ENCODE measurements around the gene F12. TPM values are rescaled to one million over a fixed set of nuclear protein-coding genes. Genes with fewer than 3 reads are reported as not detected.
"Not testable (repeated sequence)": the region's sequence is repeated elsewhere in the genome, so short reads cannot be mapped to it uniquely, and the experiment has no call there.

F12 gene
- total RNA-seq, 5 donors from 2014 or later (not counting 1 experiment from before 2014, with no cell fraction given) = 0.28 to 0.98 (median 0.42) TPM; not detected in 1

GRCh38 chr5:177376107-177376506, 33.3 kb downstream of the F12 start:
- peak overlapping the region; percentile 84 to 96 for H3K27ac Mint-ChIP-seq
- peaks cover 26 to 77% of the 10 kb centered on the region in 2 experiments for H3K4me1 ChIP-seq (ENCODE audit: control insufficient read depth in 1 of 2, extremely low read depth in 1 of 2, insufficient read depth in 2 of 2, low read length in 2 of 2)

GRCh38 chr5:177375516-177375915, 33.8 kb downstream of the F12 start:
- H3K4me1 Mint-ChIP-seq = peaks cover 59 to 65% (median 65%) of the 10 kb centered on the region in 3 donors
- not testable (repeated sequence) for H3K27me3 ChIP-seq (replicated peaks in 1 of 2; ENCODE audit: control insufficient read depth in 2 of 2, extremely low read depth in 1 of 2, insufficient read depth in 2 of 2, low read length in 1 of 2); H3K9me3 Mint-ChIP-seq; DNase-seq; H3K4me3 ChIP-seq (ENCODE audit: control insufficient read depth in 1 of 2, extremely low read depth in 1 of 2, low read length in 1 of 2); ATAC-seq (replicated peaks in 1 of 4); H3K36me3 Mint-ChIP-seq; H3K27me3 Mint-ChIP-seq; H3K9me3 ChIP-seq; H3K4me3 Mint-ChIP-seq
- Histone ChIP-seq H3K27ac (ENCODE audit: low read length) (peak overlapping the region; percentile 61), H3K4me1 (ENCODE audit: control insufficient read depth in 1 of 2, extremely low read depth in 1 of 2, insufficient read depth in 2 of 2, low read length in 2 of 2) (peaks cover 28 to 82% of the 10 kb centered on the region in 2 experiments), H3K36me3 (ENCODE audit: control insufficient read depth in 2 of 2, extremely low read depth in 1 of 2, insufficient read depth in 1 of 2, low read length in 1 of 2) (peaks cover 0 to 28% of the 10 kb centered on the region in 2 donors)
- 83% methylated on average over 2 of the region's 5 CpGs for WGBS (ENCODE audit: insufficient coverage)
- CTCF ChIA-PET = interaction anchor here in 1 of 2 donors (0.5 kb wide), 1 partner anchor 14 kb away, joined by 3 read pairs; no protein-coding TSS in a partner anchor
- peak overlapping the region; percentile 95 to 96 for H3K27ac Mint-ChIP-seq
- POLR2A ChIA-PET = interaction anchor here in 1 of 2 donors (0.6 kb wide), 1 partner anchor 236 kb away, joined by 11 read pairs; no protein-coding TSS in a partner anchor

More at GRCh38 chr5:177376107-177376506, 33.3 kb downstream of the F12 start:
- Histone ChIP-seq H3K27me3 (replicated peaks in 1 of 2; ENCODE audit: control insufficient read depth in 2 of 2, extremely low read depth in 1 of 2, insufficient read depth in 2 of 2, low read length in 1 of 2) (no peaks in the 10 kb centered on the region), H3K9me3 (no peaks in the 10 kb centered on the region), H3K4me3 (ENCODE audit: control insufficient read depth in 1 of 2, extremely low read depth in 1 of 2, low read length in 1 of 2) (no peak overlapping the region), H3K27ac (ENCODE audit: low read length) (peak overlapping the region; percentile 34), H3K36me3 (ENCODE audit: control insufficient read depth in 2 of 2, extremely low read depth in 1 of 2, insufficient read depth in 1 of 2, low read length in 1 of 2) (peaks cover 0 to 24% of the 10 kb centered on the region in 2 donors)
- CTCF ChIA-PET = no interaction called here
- Mint-ChIP-seq H3K36me3 (peaks cover 7% of the 10 kb centered on the region), H3K4me1 (peaks cover 59 to 65% (median 65%) of the 10 kb centered on the region in 3 donors), H3K4me3 (no peak overlapping the region), H3K27me3 (no peaks in the 10 kb centered on the region), H3K9me3 (no peaks in the 10 kb centered on the region)
- ATAC-seq (replicated peaks in 1 of 4) (no peak), DNase-seq (no peak)
- 89% methylated on average over 3 of the region's 11 CpGs for WGBS (ENCODE audit: insufficient coverage)
- POLR2A ChIA-PET = no interaction called here

DNA sequence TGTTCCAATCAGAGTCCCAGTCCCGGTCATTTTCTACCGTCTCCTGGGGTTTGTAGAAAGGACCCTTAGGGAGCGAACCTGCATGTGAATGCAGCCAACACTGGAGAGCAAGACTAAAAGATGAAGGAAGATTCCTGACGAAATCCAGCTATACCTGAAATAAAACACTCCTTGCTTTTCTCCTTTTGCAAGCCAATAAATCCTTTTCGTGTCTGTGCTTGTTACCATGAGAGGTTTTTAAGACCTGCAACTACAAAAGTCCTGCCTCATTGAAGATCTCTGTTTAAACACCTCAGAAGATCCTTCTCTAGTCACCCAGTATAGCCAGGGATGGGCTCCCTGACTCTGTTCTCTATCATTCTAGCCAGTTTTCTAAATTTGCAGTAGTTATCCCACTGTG, 35.2 kb downstream of the F12 start:
- Mint-ChIP-seq H3K36me3 (peaks cover 11% of the 10 kb centered on the region), H3K27me3 (no peaks in the 10 kb centered on the region), H3K4me1 (peaks cover 53 to 70% (median 67%) of the 10 kb centered on the region in 3 donors), H3K9me3 (no peaks in the 10 kb centered on the region), H3K4me3 (peak overlapping the region in 2 of 3 donors; percentile 67 to 74), H3K27ac (peak overlapping the region; percentile 95 to 96)
- ATAC-seq (replicated peaks in 1 of 4) (no peak), DNase-seq (no peak)
- ChIA-PET POLR2A (no interaction called here), CTCF (interaction anchor here in 1 of 2 donors (2.5 kb wide), 1 partner anchor 16 kb away, joined by 23 read pairs; no protein-coding TSS in a partner anchor)
- H3K27me3 ChIP-seq (replicated peaks in 1 of 2; ENCODE audit: control insufficient read depth in 2 of 2, extremely low read depth in 1 of 2, insufficient read depth in 2 of 2, low read length in 1 of 2) = no peaks in the 10 kb centered on the region
- H3K27ac ChIP-seq (ENCODE audit: low read length) = peak overlapping the region; percentile 63
- peaks cover 30 to 93% of the 10 kb centered on the region in 2 experiments for H3K4me1 ChIP-seq (ENCODE audit: control insufficient read depth in 1 of 2, extremely low read depth in 1 of 2, insufficient read depth in 2 of 2, low read length in 2 of 2)
- 88% methylated on average over 5 of the region's 5 CpGs for WGBS (ENCODE audit: insufficient coverage)
- peaks cover 0 to 40% of the 10 kb centered on the region in 2 donors for H3K36me3 ChIP-seq (ENCODE audit: control insufficient read depth in 2 of 2, extremely low read depth in 1 of 2, insufficient read depth in 1 of 2, low read length in 1 of 2)
- no peaks in the 10 kb centered on the region for H3K9me3 ChIP-seq
- H3K4me3 ChIP-seq (ENCODE audit: control insufficient read depth in 1 of 2, extremely low read depth in 1 of 2, low read length in 1 of 2) = no peak overlapping the region

GRCh38 chr5:177373806-177374205, 35.6 kb downstream of the F12 start:
- CTCF ChIA-PET = interaction anchor here in 1 of 2 donors (0.8 to 2.5 kb wide), 2 partner anchors 10 to 16 kb away, joined by 3 to 23 read pairs; no protein-coding TSS in a partner anchor
- H3K9me3 ChIP-seq = no peaks in the 10 kb centered on the region
- peak overlapping the region; percentile 95 to 96 for H3K27ac Mint-ChIP-seq
- H3K9me3 Mint-ChIP-seq = no peaks in the 10 kb centered on the region
- peak overlapping the region; percentile 63 for H3K27ac ChIP-seq (ENCODE audit: low read length)
- peak overlapping the region in 2 of 3 donors; percentile 67 to 74 for H3K4me3 Mint-ChIP-seq
- POLR2A ChIA-PET = no interaction called here
- H3K4me1 ChIP-seq (ENCODE audit: control insufficient read depth in 1 of 2, extremely low read depth in 1 of 2, insufficient read depth in 2 of 2, low read length in 2 of 2) = peaks cover 32 to 93% of the 10 kb centered on the region in 2 experiments
- peaks cover 55 to 70% (median 67%) of the 10 kb centered on the region in 3 donors for H3K4me1 Mint-ChIP-seq
- peaks cover 15% of the 10 kb centered on the region for H3K36me3 Mint-ChIP-seq
- ATAC-seq (replicated peaks in 1 of 4) (no peak), DNase-seq (no peak)
- H3K4me3 ChIP-seq (ENCODE audit: control insufficient read depth in 1 of 2, extremely low read depth in 1 of 2, low read length in 1 of 2) = peak overlapping the region in 1 of 2 donors; percentile 10
- H3K36me3 ChIP-seq (ENCODE audit: control insufficient read depth in 2 of 2, extremely low read depth in 1 of 2, insufficient read depth in 1 of 2, low read length in 1 of 2) = peaks cover 2 to 44% of the 10 kb centered on the region in 2 donors
- H3K27me3 Mint-ChIP-seq = no peaks in the 10 kb centered on the region
- 78% methylated on average over 5 of the region's 6 CpGs for WGBS (ENCODE audit: insufficient coverage)
- H3K27me3 ChIP-seq (replicated peaks in 1 of 2; ENCODE audit: control insufficient read depth in 2 of 2, extremely low read depth in 1 of 2, insufficient read depth in 2 of 2, low read length in 1 of 2) = no peaks in the 10 kb centered on the region

GRCh38 chr5:177372910-177373309, 36.5 kb downstream of the F12 start:
- peak in 13 of 35 experiments; percentile 18 to 46 (median 35) for DNase-seq
- Mint-ChIP-seq H3K9me3 (no peaks in the 10 kb centered on the region), H3K27ac (peak overlapping the region; percentile 95 to 96), H3K4me3 (peak overlapping the region; percentile 67 to 74 (median 72)), H3K27me3 (no peaks in the 10 kb centered on the region), H3K4me1 (peaks cover 62 to 73% (median 71%) of the 10 kb centered on the region in 3 donors), H3K36me3 (peaks cover 22% of the 10 kb centered on the region)
- peak in 2 of 4 experiments; percentile 19 to 38 for ATAC-seq (replicated peaks in 1 of 4)
- Histone ChIP-seq H3K36me3 (ENCODE audit: control insufficient read depth in 2 of 2, extremely low read depth in 1 of 2, insufficient read depth in 1 of 2, low read length in 1 of 2) (peaks cover 11 to 53% of the 10 kb centered on the region in 2 donors), H3K9me3 (no peaks in the 10 kb centered on the region), H3K4me3 (ENCODE audit: control insufficient read depth in 1 of 2, extremely low read depth in 1 of 2, low read length in 1 of 2) (peak overlapping the region; percentile 14 to 60), H3K27ac (ENCODE audit: low read length) (peak overlapping the region; percentile 63), H3K4me1 (ENCODE audit: control insufficient read depth in 1 of 2, extremely low read depth in 1 of 2, insufficient read depth in 2 of 2, low read length in 2 of 2) (peaks cover 33 to 90% of the 10 kb centered on the region in 2 experiments), H3K27me3 (replicated peaks in 1 of 2; ENCODE audit: control insufficient read depth in 2 of 2, extremely low read depth in 1 of 2, insufficient read depth in 2 of 2, low read length in 1 of 2) (no peaks in the 10 kb centered on the region)
- ChIA-PET POLR2A (interaction anchor here (0.6 to 1.0 kb wide), 2 partner anchors 21 to 70 kb away, joined by 3 to 15 read pairs; no protein-coding TSS in a partner anchor), CTCF (interaction anchor here (0.6 to 2.5 kb wide), 7 partner anchors 8 to 64 kb away, joined by 3 to 23 read pairs (median 4); no protein-coding TSS in a partner anchor)
- WGBS (ENCODE audit: insufficient coverage) = 63% methylated on average over 6 of the region's 6 CpGs

- ChIA-PET POLR2A (interaction anchor here (0.6 to 1.0 kb wide), 2 partner anchors 20 to 71 kb away, joined by 3 to 15 read pairs; no protein-coding TSS in a partner anchor), CTCF (interaction anchor here (0.5 to 2.5 kb wide), 13 partner anchors 8 to 73 kb away, joined by 3 to 23 read pairs (median 3); no protein-coding TSS in a partner anchor)
- Mint-ChIP-seq H3K4me3 (peak overlapping the region; percentile 67 to 74 (median 72)), H3K36me3 (peaks cover 22% of the 10 kb centered on the region), H3K27me3 (no peaks in the 10 kb centered on the region), H3K27ac (peak overlapping the region; percentile 95 to 96), H3K4me1 (peaks cover 62 to 70% (median 68%) of the 10 kb centered on the region in 3 donors), H3K9me3 (no peaks in the 10 kb centered on the region)
- H3K4me1 ChIP-seq (ENCODE audit: control insufficient read depth in 1 of 2, extremely low read depth in 1 of 2, insufficient read depth in 2 of 2, low read length in 2 of 2) = peaks cover 33 to 86% of the 10 kb centered on the region in 2 experiments
- no peaks in the 10 kb centered on the region for H3K27me3 ChIP-seq (replicated peaks in 1 of 2; ENCODE audit: control insufficient read depth in 2 of 2, extremely low read depth in 1 of 2, insufficient read depth in 2 of 2, low read length in 1 of 2)
- H3K27ac ChIP-seq (ENCODE audit: low read length) = peak overlapping the region; percentile 63
- no peaks in the 10 kb centered on the region for H3K9me3 ChIP-seq
- peak; percentile 42 to 81 (median 68) for ATAC-seq (replicated peaks in 1 of 4)
- DNase-seq = peak in 7 of 35 experiments; percentile 10 to 57 (median 50)
- H3K4me3 ChIP-seq (ENCODE audit: control insufficient read depth in 1 of 2, extremely low read depth in 1 of 2, low read length in 1 of 2) = peak overlapping the region; percentile 50 to 60
- peaks cover 17 to 59% of the 10 kb centered on the region in 2 donors for H3K36me3 ChIP-seq (ENCODE audit: control insufficient read depth in 2 of 2, extremely low read depth in 1 of 2, insufficient read depth in 1 of 2, low read length in 1 of 2)
- 89% methylated on average over 3 of the region's 12 CpGs for WGBS (ENCODE audit: insufficient coverage)
Measured at GRCh38 chr5:177372034-177372896, 37.1 kb downstream of the F12 start.
